ENCODE results near the gene KLHL24.

GRCh38 chr3:183592821-183593220 is 42.6 kb upstream of the KLHL24 start:
- TF ChIP-seq, protein P1, sequence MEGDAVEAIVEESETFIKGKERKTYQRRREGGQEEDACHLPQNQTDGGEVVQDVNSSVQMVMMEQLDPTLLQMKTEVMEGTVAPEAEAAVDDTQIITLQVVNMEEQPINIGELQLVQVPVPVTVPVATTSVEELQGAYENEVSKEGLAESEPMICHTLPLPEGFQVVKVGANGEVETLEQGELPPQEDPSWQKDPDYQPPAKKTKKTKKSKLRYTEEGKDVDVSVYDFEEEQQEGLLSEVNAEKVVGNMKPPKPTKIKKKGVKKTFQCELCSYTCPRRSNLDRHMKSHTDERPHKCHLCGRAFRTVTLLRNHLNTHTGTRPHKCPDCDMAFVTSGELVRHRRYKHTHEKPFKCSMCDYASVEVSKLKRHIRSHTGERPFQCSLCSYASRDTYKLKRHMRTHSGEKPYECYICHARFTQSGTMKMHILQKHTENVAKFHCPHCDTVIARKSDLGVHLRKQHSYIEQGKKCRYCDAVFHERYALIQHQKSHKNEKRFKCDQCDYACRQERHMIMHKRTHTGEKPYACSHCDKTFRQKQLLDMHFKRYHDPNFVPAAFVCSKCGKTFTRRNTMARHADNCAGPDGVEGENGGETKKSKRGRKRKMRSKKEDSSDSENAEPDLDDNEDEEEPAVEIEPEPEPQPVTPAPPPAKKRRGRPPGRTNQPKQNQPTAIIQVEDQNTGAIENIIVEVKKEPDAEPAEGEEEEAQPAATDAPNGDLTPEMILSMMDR (IDR thresholded peaks at IDR 0.05), result no peak
- TF ChIP-seq SMAD3 (CRISPR knock-in tag; IDR thresholded peaks at IDR 0.05; ENCODE audit: borderline replicate concordance) (no peak), JUN (CRISPR knock-in tag; IDR thresholded peaks at IDR 0.05) (no peak), MAX (CRISPR knock-in tag; IDR thresholded peaks at IDR 0.05) (no peak), ELF4 (CRISPR knock-in tag; IDR thresholded peaks at IDR 0.05; ENCODE audit: low read depth) (no peak), USF2 (CRISPR knock-in tag; IDR thresholded peaks at IDR 0.05) (no peak)
- TF ChIP-seq, protein P2, sequence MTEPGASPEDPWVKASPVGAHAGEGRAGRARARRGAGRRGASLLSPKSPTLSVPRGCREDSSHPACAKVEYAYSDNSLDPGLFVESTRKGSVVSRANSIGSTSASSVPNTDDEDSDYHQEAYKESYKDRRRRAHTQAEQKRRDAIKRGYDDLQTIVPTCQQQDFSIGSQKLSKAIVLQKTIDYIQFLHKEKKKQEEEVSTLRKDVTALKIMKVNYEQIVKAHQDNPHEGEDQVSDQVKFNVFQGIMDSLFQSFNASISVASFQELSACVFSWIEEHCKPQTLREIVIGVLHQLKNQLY (CRISPR knock-in tag; IDR thresholded peaks at IDR 0.05), result no peak

Data from WTC11 (cell line).